Ammon's horn (tissue), 1 donor: ENCODE measurements around the gene SLC35A1.
"Not testable (repeated sequence)": the region's sequence is repeated elsewhere in the genome, so short reads cannot be mapped to it uniquely, and the experiment has no call there.

ENCODE experiments used
- DNase-seq: peaks from one replicate; pipeline ENCODE4 v3.0.0-alpha.2; 2016; ENCODE audit warnings: low spot score

Gene SLC35A1

GRCh38 chr6:87472525-87473418 is at the start of gene SLC35A1:
Gene SLC35A1 (plus strand): TSS chr6:87472974. CDS start chr6:87473004, 30 bp downstream.
- DNase-seq: peak; percentile 93

- DNase-seq: no peak
These were observed 46.0 kb upstream of the SLC35A1 start for GRCh38 chr6:87426789-87427188.

GRCh38 chr6:87430499-87430898 is 42.3 kb upstream of the SLC35A1 start:
- DNase-seq: no peak

- no peak for DNase-seq
These were observed 41.5 kb upstream of the SLC35A1 start for GRCh38 chr6:87431263-87431662.

GRCh38 chr6:87436435-87436834 is 36.3 kb upstream of the SLC35A1 start:
- peak; percentile 33 for DNase-seq

- DNase-seq: no peak
These were observed 31.1 kb upstream of the SLC35A1 start for GRCh38 chr6:87441711-87442110.

- DNase-seq: no peak
These were observed 28.4 kb upstream of the SLC35A1 start for GRCh38 chr6:87444362-87444761.

- DNase-seq: no peak
These were observed 7.7 kb upstream of the SLC35A1 start for GRCh38 chr6:87465051-87465450.

GRCh38 chr6:87473419-87473903 is 687 bp downstream of the SLC35A1 start:
- DNase-seq: no peak

- DNase-seq: no peak
These were observed 9.2 kb downstream of the SLC35A1 start for GRCh38 chr6:87481931-87482330.

- no peak for DNase-seq
These were observed 9.6 kb downstream of the SLC35A1 start for GRCh38 chr6:87482366-87482765.

GRCh38 chr6:87483929-87484328 is 11.2 kb downstream of the SLC35A1 start:
- DNase-seq: no peak

- DNase-seq: no peak
These were observed 11.7 kb downstream of the SLC35A1 start for GRCh38 chr6:87484491-87484890.

- DNase-seq: no peak
These were observed 14.8 kb downstream of the SLC35A1 start for GRCh38 chr6:87487555-87487954.

- not testable (repeated sequence) for DNase-seq
These were observed 16.6 kb downstream of the SLC35A1 start for GRCh38 chr6:87489326-87489725.

GRCh38 chr6:87494761-87495422 is 22.1 kb downstream of the SLC35A1 start:
- no peak for DNase-seq

GRCh38 chr6:87498048-87498447 is 25.3 kb downstream of the SLC35A1 start:
- no peak for DNase-seq

- DNase-seq: no peak
These were observed 29.2 kb downstream of the SLC35A1 start for GRCh38 chr6:87501809-87502572.

- no peak for DNase-seq
These were observed 31.7 kb downstream of the SLC35A1 start for GRCh38 chr6:87504441-87504840.

- DNase-seq: no peak
These were observed 42.1 kb downstream of the SLC35A1 start for GRCh38 chr6:87514831-87515230.

- DNase-seq: no peak
These were observed 45.7 kb downstream of the SLC35A1 start for GRCh38 chr6:87518453-87518852.

GRCh38 chr6:87522686-87523085 is 49.9 kb downstream of the SLC35A1 start:
- no peak for DNase-seq
